ENCODE data around the gene MRPS14. TPM values are rescaled to one million over a fixed set of nuclear protein-coding genes. Genes with fewer than 3 reads are reported as not detected.
A peak's percentile ranks its signal among the peaks of the same experiment; 100 is the strongest.

MRPS14 gene
- total RNA-seq, 1 donor from 2014 or later, result 30.3 TPM

- Histone ChIP-seq H3K9me3 (ENCODE audit: control insufficient read depth in 3 of 3, low read length in 3 of 3) (no peaks in the 10 kb centered on the region), H3K27ac (ENCODE audit: low read depth, low read length) (peak overlapping the region; percentile 56), H3K27me3 (ENCODE audit: control insufficient read depth in 3 of 3, insufficient read depth in 3 of 3, low read length in 3 of 3) (no peaks in the 10 kb centered on the region), H3K4me1 (ENCODE audit: control insufficient read depth in 3 of 3, insufficient read depth in 3 of 3, low read length in 3 of 3) (peaks cover 5 to 14% (median 7%) of the 10 kb centered on the region in 3 donors), H3K9ac (ENCODE audit: low read depth in 1 of 3, low read length in 3 of 3) (no peak overlapping the region), H3K4me3 (ENCODE audit: low read length in 3 of 3) (no peak overlapping the region), H3K36me3 (ENCODE audit: control insufficient read depth in 3 of 3, insufficient read depth in 3 of 3, low read length in 3 of 3) (no peaks in the 10 kb centered on the region)
Measured at GRCh38 chr1:174963529-174964125, 59.6 kb downstream of the MRPS14 start.

Small RNA genes within 50 kb of the gene (small RNA-seq; reads per million reads assigned to genes)
- gene RF00019 (not detected), gene RNU6-307P (not detected)

Other genes starting within 250 kb of the MRPS14 start
- 136 TPM for gene CACYBP, start 23.5 kb downstream of the MRPS14 start, total RNA-seq
- 5.7 TPM for gene TNN, start 44.4 kb upstream of the MRPS14 start, total RNA-seq
- gene KIAA0040, start 169.4 kb upstream of the MRPS14 start, total RNA-seq, result 5.2 TPM